ENCODE data around the gene AQP1.

The AQP1 gene

GRCh38 chr7:30921540-30922401, 10.1 kb downstream of the AQP1 start:
- no peak for DNase-seq (ENCODE audit: low spot score)

GRCh38 chr7:30922596-30922995, 10.9 kb downstream of the AQP1 start:
- DNase-seq (ENCODE audit: low spot score) = no peak

- no peak for DNase-seq (ENCODE audit: low spot score)
Measured at GRCh38 chr7:30923009-30923773, 11.5 kb downstream of the AQP1 start.

- DNase-seq (ENCODE audit: low spot score) = no peak
Measured at GRCh38 chr7:30923774-30924413, 12.2 kb downstream of the AQP1 start.

- DNase-seq (ENCODE audit: low spot score) = no peak
Measured at GRCh38 chr7:30924624-30925023, 13.0 kb downstream of the AQP1 start.

- no peak for DNase-seq (ENCODE audit: low spot score)
Measured at GRCh38 chr7:30925117-30925516, 13.5 kb downstream of the AQP1 start.

GRCh38 chr7:30925913-30926312, 14.3 kb downstream of the AQP1 start:
- no peak for DNase-seq (ENCODE audit: low spot score)

- DNase-seq (ENCODE audit: low spot score) = no peak
Measured at GRCh38 chr7:30926313-30926712, 14.7 kb downstream of the AQP1 start.

GRCh38 chr7:30927040-30927439, 15.4 kb downstream of the AQP1 start:
- no peak for DNase-seq (ENCODE audit: low spot score)

GRCh38 chr7:30927559-30927958, 15.9 kb downstream of the AQP1 start:
- DNase-seq (ENCODE audit: low spot score) = no peak

GRCh38 chr7:30928254-30928872, 16.7 kb downstream of the AQP1 start:
- no peak for DNase-seq (ENCODE audit: low spot score)

GRCh38 chr7:30929686-30930085, 18.0 kb downstream of the AQP1 start:
- no peak for DNase-seq (ENCODE audit: low spot score)

GRCh38 chr7:30930621-30931020, 19.0 kb downstream of the AQP1 start:
- DNase-seq (ENCODE audit: low spot score) = no peak

GRCh38 chr7:30931161-30931928, 19.7 kb downstream of the AQP1 start:
- no peak for DNase-seq (ENCODE audit: low spot score)

GRCh38 chr7:30931929-30932540, 20.4 kb downstream of the AQP1 start:
- no peak for DNase-seq (ENCODE audit: low spot score)

- no peak for DNase-seq (ENCODE audit: low spot score)
Measured at GRCh38 chr7:30932562-30932961, 20.9 kb downstream of the AQP1 start.

- no peak for DNase-seq (ENCODE audit: low spot score)
Measured at GRCh38 chr7:30933124-30933974, 21.7 kb downstream of the AQP1 start.

- no peak for DNase-seq (ENCODE audit: low spot score)
Measured at GRCh38 chr7:30934225-30934624, 22.6 kb downstream of the AQP1 start.

GRCh38 chr7:30934732-30935568, 23.3 kb downstream of the AQP1 start:
- no peak for DNase-seq (ENCODE audit: low spot score)

Data from SW480 (cell line).